ENCODE measurements around the gene SLC30A10.
"Not testable (repeated sequence)": the region's sequence is repeated elsewhere in the genome, so short reads cannot be mapped to it uniquely, and the experiment has no call there.

The SLC30A10 gene

DNA sequence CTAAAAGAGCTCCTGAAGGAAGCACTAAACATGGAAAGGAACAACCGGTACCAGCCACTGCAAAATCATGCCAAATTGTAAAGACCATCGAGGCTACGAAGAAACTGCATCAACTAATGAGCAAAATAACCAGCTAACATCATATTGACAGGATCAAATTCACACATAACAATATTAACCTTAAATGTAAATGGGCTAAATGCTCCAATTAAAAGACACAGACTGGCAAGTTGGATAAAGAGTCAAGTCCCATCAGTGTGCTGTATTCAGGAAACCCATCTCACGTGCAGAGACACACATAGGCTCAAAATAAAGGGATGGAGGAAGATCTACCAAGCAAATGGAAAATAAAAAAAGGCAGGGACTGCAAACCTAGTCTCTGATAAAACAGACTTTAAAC, 39.7 kb downstream of the SLC30A10 start:
- not testable (repeated sequence) for DNase-seq

DNA sequence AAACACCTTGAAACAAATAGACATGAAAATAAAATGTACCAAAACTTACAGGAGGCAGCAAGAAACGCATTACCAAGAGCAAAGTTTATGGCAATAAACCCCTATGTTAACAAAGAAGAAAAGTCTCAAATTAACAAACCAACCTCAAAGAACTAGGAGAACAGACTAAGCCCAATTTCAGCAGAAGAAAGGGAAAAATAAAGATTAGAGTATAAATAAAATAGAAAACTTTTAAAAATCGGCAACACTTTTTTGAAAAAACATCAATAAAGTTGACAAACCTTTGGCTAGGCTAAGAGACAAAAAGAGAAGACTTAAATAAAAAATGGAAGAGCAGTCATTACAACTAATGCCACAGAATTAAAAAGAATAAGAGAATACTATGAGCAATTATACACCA, 42.7 kb downstream of the SLC30A10 start:
- no peak for DNase-seq

DNA sequence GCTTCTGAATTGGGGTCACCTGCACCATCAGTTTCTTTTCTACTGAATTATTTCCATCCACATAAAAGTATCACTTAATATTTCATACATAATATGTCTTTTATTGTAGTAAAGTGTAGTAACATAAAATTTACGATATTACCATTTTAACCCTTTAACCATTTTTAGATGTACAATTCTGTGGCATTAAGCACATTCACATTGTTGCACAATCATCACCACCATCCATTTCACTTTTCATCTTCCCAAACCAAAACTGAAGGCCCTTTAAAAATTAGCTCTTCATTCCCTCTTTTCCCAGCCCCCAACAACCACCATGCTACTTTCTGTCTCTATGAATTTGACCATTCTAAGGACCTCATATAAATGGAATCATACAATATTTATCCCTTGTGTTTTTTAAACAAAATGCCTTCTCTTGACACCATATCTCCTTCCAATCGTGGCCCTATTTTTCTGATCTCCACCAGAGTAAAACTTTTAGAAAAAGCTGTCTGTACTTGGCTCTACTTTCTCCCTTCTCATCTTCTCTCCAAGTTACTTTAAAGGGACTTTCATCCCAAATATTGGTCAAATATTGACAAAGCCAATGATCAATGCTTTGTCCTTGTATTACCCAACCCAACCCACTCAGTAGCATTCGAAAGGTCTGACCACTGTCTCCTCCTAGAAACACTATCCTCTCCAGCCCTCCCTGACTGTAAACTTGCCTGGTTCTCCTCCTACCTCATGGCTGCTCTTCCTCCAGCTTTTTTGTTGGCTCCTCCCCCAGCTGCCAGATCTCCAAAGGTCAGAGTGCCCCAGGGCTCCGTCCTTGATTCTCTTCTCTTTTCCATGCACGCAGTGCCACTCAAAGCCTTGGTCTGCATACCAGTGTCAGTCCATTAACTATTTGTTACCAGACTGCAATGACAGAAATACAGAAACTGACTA, 44.7 kb downstream of the SLC30A10 start:
- DNase-seq: peak; percentile 93

DNA sequence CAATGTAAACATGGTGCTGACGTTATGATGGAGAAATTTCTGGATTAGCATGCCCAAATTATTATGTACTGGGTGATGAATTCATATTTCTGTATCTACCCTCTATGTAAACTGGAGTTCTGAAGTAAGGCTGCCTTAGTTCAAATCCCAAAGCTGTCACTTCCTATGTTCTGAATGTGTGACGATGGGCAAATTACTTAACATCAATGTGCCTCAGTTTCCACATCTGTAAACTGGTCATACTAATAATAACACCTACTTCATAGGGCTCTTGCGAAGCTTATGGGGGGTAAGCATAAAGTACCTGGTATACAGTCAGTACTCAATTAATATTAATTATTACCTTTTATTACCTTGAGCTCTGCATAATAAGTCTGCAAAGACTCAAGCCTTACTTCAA, 45.6 kb downstream of the SLC30A10 start:
- DNase-seq: no peak

DNA sequence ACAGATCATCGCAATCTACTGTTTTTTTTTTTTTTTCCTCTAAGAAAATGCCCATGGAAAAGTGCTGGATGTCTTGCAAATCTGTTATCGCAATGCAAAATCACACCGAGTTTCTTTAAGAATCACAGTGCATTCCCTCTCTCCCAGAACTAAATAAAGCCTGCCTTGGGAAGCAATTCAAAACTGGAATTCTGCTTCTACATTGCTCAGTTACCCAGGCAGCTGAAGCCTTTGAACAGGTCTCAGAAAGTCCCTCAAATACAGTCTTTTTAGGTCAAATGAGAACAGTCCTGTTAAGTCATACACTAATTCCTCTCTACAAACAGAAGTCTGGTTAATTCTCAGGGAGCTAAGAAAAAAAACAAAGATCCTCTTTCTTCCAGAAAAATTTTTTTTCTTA, 46.3 kb downstream of the SLC30A10 start:
- DNase-seq: no peak

DNA sequence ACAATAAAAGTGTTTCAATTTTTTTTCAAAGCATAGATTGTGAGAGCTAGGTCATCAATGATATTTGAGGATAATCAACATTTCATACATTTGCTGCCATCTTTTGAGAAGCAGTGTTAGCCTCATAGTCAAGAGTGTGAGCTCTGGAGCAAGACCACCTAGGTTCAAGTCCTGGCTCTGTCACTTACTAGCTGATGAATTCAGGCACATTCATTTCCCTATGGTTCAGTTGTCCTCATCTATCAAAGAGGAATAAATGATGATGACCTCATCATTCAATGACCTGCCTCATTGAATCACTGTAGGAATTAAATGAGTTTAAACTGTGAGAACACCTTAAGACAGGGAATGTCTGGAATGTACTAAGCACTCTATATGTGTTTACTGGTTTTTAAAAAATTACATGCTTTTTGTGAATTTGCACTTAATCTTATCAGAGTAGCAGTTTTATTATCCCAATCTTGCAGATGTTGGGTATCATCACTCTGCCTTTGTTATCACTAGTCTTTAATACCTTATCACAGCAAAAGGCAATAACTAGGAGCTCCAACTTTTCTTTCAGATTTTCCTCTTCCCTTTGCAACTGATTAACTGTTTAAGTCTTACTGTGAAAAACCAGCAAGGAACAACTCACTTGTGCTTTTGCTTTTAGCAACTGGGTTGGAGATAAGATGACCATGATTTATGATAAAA, 47.4 kb downstream of the SLC30A10 start:
- DNase-seq: no peak

DNA sequence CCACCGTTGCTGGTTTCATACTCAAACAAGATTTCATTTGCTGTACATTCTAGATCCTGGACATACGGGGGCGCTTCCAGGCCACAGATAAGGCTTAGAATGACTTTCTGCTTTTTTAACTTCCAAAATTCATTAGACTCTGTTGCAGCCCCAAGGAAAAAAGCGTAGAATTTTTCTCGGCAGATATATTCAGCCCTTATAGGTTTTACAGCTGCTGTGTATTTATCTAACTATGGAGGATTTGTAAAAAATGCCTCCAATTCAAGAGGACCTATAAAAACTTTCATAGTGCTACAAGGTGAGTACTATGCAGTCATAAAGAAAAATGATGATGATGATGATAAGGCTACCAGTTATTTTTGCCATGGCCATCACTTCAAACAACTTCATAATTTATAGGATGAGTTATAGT, 51.6 kb downstream of the SLC30A10 start:
- DNase-seq: no peak

DNA sequence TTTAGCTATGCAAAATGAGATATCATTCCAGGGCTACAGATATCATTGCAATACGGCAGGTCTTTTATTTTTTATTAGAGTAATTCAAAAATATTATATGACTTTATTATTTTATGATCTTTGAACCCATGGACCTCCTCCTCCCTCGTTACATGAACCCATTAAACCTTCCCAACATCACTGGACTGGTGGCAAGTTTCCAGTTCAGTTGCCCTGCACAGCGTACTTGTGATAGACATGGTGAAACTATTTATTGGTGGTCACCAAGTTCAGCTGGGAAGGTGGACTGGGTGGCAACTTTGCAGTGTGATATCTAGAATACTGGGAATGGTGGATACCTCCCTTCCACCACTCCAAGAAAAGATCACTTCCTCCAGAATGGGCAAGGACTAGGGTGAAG, 52.5 kb downstream of the SLC30A10 start:
- DNase-seq: no peak

DNA sequence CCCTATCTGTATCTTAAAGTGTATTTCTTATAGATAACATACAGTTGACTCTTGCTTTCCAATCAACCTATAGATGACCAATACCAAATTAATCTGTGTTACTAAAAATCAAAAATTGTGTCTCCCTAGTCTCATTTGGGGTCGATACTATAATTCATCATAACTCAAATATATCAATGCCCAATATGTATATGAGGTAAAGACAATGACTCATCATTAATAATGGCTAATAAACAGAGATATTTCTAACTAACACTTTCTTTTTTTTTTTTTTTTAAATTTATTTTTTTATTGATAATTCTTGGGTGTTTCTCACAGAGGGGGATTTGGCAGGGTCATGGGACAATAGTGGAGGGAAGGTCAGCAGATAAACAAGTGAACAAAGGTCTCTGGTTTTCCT, 55.8 kb downstream of the SLC30A10 start:
- DNase-seq: not testable (repeated sequence)

DNA sequence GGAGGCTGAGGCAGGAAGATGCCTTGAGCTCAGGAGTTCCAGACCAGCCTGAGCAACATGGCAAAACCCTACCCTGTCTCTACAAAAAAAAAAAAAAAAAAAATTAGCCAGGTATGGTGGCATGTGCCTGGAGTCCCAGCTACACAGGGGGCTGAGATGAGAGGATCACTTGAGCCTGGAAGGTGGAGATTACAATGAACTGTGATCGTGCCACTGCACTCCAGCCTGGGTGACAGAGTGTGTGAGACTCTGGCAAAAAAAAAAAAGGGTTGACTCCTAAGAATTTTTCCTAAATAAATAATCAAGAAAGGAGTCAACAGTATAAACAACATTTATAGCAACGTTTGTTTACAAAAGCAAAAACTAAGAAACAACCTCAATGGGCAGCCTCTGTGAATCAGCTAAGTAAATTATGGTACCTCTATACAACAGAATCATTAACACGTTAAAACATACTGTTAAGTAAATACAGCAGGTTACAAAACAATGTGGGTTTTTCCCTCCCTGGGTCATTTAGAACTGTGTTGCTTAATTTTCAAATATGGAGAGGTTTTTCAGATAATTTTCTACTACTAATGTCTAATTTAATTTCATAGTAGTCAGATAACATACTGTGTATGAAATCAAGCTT, 56.8 kb downstream of the SLC30A10 start:
- no peak for DNase-seq

DNA sequence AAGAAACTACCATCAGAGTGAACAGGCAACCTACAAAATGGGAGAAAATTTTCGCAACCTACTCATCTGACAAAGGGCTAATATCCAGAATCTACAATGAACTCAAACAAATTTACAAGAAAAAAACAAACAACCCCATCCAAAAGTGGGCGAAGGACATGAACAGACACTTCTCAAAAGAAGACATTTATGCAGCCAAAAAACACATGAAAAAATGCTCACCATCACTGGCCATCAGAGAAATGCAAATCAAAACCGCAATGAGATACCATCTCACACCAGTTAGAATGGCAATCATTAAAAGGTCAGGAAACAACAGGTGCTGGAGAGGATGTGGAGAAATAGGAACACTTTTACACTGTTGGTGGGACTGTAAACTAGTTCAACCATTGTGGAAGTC, 59.7 kb downstream of the SLC30A10 start:
- not testable (repeated sequence) for DNase-seq

All from islet precursor cell (in vitro differentiated cells).